Kidney (tissue), 14 donors: ENCODE data around the gene ZNF341. TPM values are rescaled to one million over a fixed set of nuclear protein-coding genes. Genes with fewer than 3 reads are reported as not detected.
"Not testable (repeated sequence)": the region's sequence is repeated elsewhere in the genome, so short reads cannot be mapped to it uniquely, and the experiment has no call there.

ENCODE experiments used
- DNase-seq, 5 donors: peaks; one replicate each; pipeline ENCODE4 v3.0.0-alpha.2; 2013 to 2020
- FAIRE-seq: peaks from 2 replicates; lab custom pipeline; 2012; peaks lifted over from hg19 to GRCh38; lab: Jason Lieb, UNC
- H3K27ac ChIP-seq, 2 donors: one replicate each; pipeline ENCODE4 v1.7.0; 2013; ENCODE audit warnings: low read depth in 2 of 2, low read length in 2 of 2, inconsistent platforms in 1 of 2
- H3K27me3 ChIP-seq: one replicate; pipeline ENCODE4 v1.7.1; 2013; ENCODE audit warnings: low read length, inconsistent platforms; ENCODE audit not compliant: control insufficient read depth, insufficient read depth
- H3K36me3 ChIP-seq, 3 donors: one replicate each; pipeline versions ENCODE4 v1.7.0 to v1.7.1; 2013; ENCODE audit warnings: low read length in 3 of 3, control low read depth in 1 of 3, inconsistent platforms in 1 of 3; ENCODE audit not compliant: insufficient read depth in 3 of 3, control insufficient read depth in 2 of 3
- H3K4me1 ChIP-seq, 3 donors: one replicate each; pipeline versions ENCODE4 v1.7.0 to v1.7.1; 2013; ENCODE audit warnings: low read length in 3 of 3, inconsistent platforms in 1 of 3, low read depth in 1 of 3; ENCODE audit not compliant: control insufficient read depth in 2 of 3, insufficient read depth in 2 of 3
- H3K4me3 ChIP-seq, 3 donors: one replicate each; pipeline versions ENCODE4 v1.7.0 to v1.8.1; 2013; ENCODE audit warnings: low read length in 3 of 3, control low read depth in 1 of 3, inconsistent platforms in 1 of 3
- H3K9ac ChIP-seq, 3 donors: one replicate each; pipeline versions ENCODE4 v1.7.0 to v1.7.1; 2013; ENCODE audit warnings: low read length in 3 of 3, control low read depth in 1 of 3, inconsistent platforms in 1 of 3
- H3K9me3 ChIP-seq, 3 donors: one replicate each; pipeline versions ENCODE4 v1.7.0 to v1.7.1; 2013; ENCODE audit warnings: low read length in 3 of 3, control low read depth in 1 of 3, inconsistent platforms in 1 of 3; ENCODE audit not compliant: control insufficient read depth in 2 of 3, insufficient read depth in 1 of 3
- intact Hi-C: fragments of 100-400 bp; cut with DNase I; formaldehyde crosslinking; loops from one replicate; pipeline ENCODE4 v1.11.1; 2022
- polyA plus RNA-seq: library from polyadenylated mRNA; stranded (reverse); fragments of 350-450 nt; fragmentation: Illumina TruSeq; extraction: RNeasy Lipid Tissue Mini Kit (QIAGEN cat#74804); gene quantifications from one replicate; pipeline ENCODE4 v1.2.3, GENCODE V29; 2014; ENCODE audit warnings: low read depth, low replicate concordance; ENCODE audit not compliant: insufficient read depth
- total RNA-seq: library from RNA; stranded (reverse); fragmentation: NEBNext Ultra II Directional; extraction: Animal tissue kit (Norgen Biotek cat#: 25700); gene quantifications from one replicate; pipeline ENCODE4 v1.2.1, GENCODE V29; 2021
- TF ChIP-seq, protein P1 (sequence below): IDR thresholded peaks from 3 replicates; pipeline ENCODE4 v1.5.1; 2012; ENCODE audit warnings: mild to moderate bottlenecking, moderate library complexity, borderline replicate concordance; ENCODE audit not compliant: insufficient read depth; ENCODE audit errors: extremely low read depth
- donor health status: control.
- donor health status: control.
- donor health status: control.
- donor health status: control.
- donor health status: control.
- donor health status: DM: yes; HTN: yes; CAD: no.
- donor health status: Normal renal cell carcinoma (clear cell type).

ZNF341 gene
- total and polyA plus RNA-seq, 2 donors from 2014 or later = 1.5 to 2.6 TPM

DNA sequence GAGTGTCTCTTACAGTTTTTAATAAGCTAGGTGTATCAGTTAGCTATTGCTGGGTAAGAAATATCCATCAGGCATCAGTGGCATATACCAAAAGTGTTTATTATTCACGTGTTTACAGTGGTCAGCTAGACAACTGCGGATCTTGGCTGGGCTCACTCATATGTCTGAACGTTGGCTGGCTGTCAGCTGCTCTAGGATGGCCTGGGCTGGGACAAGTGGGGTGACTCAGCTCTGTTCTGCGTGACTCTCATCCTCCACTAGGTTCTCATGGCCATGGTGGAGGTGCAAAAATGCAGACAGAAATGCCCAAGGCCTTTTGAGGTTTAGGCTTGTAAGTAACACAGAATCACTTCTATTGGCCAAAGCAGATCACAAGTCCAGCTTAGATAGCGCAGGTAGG is 22.0 kb downstream of the ZNF341 start:
- TF ChIP-seq, protein P1, sequence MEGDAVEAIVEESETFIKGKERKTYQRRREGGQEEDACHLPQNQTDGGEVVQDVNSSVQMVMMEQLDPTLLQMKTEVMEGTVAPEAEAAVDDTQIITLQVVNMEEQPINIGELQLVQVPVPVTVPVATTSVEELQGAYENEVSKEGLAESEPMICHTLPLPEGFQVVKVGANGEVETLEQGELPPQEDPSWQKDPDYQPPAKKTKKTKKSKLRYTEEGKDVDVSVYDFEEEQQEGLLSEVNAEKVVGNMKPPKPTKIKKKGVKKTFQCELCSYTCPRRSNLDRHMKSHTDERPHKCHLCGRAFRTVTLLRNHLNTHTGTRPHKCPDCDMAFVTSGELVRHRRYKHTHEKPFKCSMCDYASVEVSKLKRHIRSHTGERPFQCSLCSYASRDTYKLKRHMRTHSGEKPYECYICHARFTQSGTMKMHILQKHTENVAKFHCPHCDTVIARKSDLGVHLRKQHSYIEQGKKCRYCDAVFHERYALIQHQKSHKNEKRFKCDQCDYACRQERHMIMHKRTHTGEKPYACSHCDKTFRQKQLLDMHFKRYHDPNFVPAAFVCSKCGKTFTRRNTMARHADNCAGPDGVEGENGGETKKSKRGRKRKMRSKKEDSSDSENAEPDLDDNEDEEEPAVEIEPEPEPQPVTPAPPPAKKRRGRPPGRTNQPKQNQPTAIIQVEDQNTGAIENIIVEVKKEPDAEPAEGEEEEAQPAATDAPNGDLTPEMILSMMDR = no peak
- FAIRE-seq (no peak), DNase-seq (no peak)
- no peak overlapping the region for H3K4me3 ChIP-seq
- no peak overlapping the region for H3K27ac ChIP-seq
- peaks cover 0 to 7% (median 0%) of the 10 kb centered on the region in 3 donors for H3K9me3 ChIP-seq
- intact Hi-C loops = no loop called here
- no peak overlapping the region for H3K9ac ChIP-seq
- H3K27me3 ChIP-seq = no peaks in the 10 kb centered on the region
- peaks cover 2 to 11% (median 6%) of the 10 kb centered on the region in 3 donors for H3K36me3 ChIP-seq
- no peaks in the 10 kb centered on the region for H3K4me1 ChIP-seq

DNA sequence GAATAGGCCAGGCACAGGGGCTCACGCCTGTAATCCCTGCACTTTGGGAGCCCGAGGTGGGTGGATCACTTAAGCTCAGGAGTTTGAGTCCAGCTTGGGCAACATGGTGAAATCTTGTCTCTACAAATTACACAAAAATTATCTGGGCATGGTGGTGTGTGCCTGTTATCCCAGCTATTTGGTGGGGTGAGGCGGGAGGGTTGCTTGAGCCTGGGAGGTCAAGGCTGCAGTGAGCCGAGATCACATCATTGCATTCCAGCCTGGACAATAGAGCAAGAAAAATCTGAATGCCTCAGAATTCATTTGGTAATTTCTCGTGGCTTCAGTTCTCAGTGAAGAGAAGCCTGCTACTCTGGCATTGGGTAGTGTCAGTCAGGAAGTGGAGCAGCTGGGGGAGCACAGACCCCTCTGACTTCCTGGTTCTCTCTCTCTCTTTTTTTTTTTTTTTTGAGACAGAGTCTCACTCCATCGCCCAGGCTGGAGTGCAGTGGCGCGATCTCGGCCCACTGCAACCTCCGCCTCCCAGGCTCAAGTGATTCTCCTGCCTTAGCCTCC is 24.2 kb downstream of the ZNF341 start:
- FAIRE-seq, DNase-seq, H3K9ac ChIP-seq, H3K27me3 ChIP-seq, H3K9me3 ChIP-seq, H3K4me1 ChIP-seq, H3K27ac ChIP-seq, intact Hi-C loops, H3K4me3 ChIP-seq: not testable (repeated sequence)
- H3K36me3 ChIP-seq = peaks cover 2 to 11% (median 6%) of the 10 kb centered on the region in 3 donors

DNA sequence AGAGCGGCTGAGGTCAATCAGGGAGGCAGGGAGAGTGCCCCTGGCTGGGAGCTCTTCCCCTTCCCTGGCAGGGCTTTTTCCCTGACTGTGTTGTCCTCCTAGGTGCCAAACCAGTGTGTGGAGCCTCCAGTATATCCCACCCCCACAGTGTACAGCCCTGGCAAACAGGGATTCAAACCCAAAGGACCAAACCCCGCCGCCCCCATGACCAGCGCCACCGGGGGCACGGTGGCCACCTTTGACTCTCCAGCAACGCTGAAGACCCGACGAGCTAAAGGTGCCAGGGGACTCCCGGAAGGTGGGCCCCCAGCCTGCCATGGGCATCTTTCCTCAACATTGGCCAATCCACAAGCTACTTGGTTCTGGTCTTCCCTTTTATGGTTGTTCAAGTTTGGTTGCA is 25.2 kb downstream of the ZNF341 start:
- Histone ChIP-seq H3K36me3 (peaks cover 2 to 10% (median 10%) of the 10 kb centered on the region in 3 donors), H3K9ac (no peak overlapping the region), H3K9me3 (peaks cover 0 to 7% (median 0%) of the 10 kb centered on the region in 3 donors), H3K27ac (no peak overlapping the region), H3K4me1 (no peaks in the 10 kb centered on the region), H3K27me3 (no peaks in the 10 kb centered on the region), H3K4me3 (no peak overlapping the region)
- TF ChIP-seq, protein P1 = no peak
- intact Hi-C loops = no loop called here
- FAIRE-seq = no peak
- DNase-seq = no peak

DNA sequence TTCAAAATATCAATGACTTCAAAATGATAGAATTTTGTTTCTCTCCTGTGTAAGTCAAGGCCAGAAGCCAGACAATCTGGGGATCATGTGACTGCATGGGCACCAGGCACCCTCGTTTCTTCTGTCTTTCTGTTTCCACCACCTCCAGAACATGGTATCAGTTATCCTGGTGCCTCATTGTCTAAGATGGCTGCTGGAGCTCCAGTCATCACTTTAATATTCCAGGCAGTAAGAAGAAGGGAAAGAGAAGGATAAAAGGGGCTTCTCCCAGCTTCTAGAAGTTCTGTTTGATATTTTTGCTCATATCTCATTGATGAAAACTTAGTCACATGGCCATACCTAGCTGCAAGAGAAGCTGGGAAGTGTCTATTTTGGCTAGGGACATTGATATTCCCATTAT is 25.7 kb downstream of the ZNF341 start:
- DNase-seq = no peak
- H3K9me3 ChIP-seq = peaks cover 0 to 7% (median 0%) of the 10 kb centered on the region in 3 donors
- H3K4me3 ChIP-seq = no peak overlapping the region
- no peak overlapping the region for H3K27ac ChIP-seq
- TF ChIP-seq, protein P1 = no peak
- no peaks in the 10 kb centered on the region for H3K4me1 ChIP-seq
- intact Hi-C loops = no loop called here
- peaks cover 2 to 10% (median 8%) of the 10 kb centered on the region in 3 donors for H3K36me3 ChIP-seq
- H3K27me3 ChIP-seq = no peaks in the 10 kb centered on the region
- no peak for FAIRE-seq
- H3K9ac ChIP-seq = no peak overlapping the region
